Measurements from ENCODE around the gene ZNF780B. TPM values are rescaled to one million over a fixed set of nuclear protein-coding genes. Genes with fewer than 3 reads are reported as not detected.

The ZNF780B gene
- total RNA-seq: 7.8 and 9.8 TPM in 2 replicates
- 4.7 TPM for polyA plus RNA-seq (2012)

GRCh38 chr19:40055832-40056504 lies at the start of gene ZNF780B:
TSS of gene ZNF780B (minus strand) at chr19:40056231. CDS start at chr19:40050332, 5,899 bp downstream.
- peak; percentile 70 for DNase-seq (ENCODE audit: low read depth)

GRCh38 chr19:40104754-40105153 lies 48.7 kb upstream of the ZNF780B start:
- no peak for DNase-seq (ENCODE audit: low read depth)

- no peak for DNase-seq (ENCODE audit: low read depth)
Observed at GRCh38 chr19:40103600-40103999, 47.6 kb upstream of the ZNF780B start.

- no peak for DNase-seq (ENCODE audit: low read depth)
Observed at GRCh38 chr19:40101813-40102212, 45.8 kb upstream of the ZNF780B start.

GRCh38 chr19:40093416-40093815 lies 37.4 kb upstream of the ZNF780B start:
- DNase-seq (ENCODE audit: low read depth): no peak

GRCh38 chr19:40091205-40092129 lies 35.4 kb upstream of the ZNF780B start:
- DNase-seq (ENCODE audit: low read depth): no peak

- peak; percentile 82 for DNase-seq (ENCODE audit: low read depth)
Observed at GRCh38 chr19:40090241-40091204, 34.5 kb upstream of the ZNF780B start, which contains the start of gene ZNF780A. TSS of gene ZNF780A (minus strand) at chr19:40090943. CDS start at chr19:40084753, 6,190 bp downstream.

GRCh38 chr19:40089462-40089861 lies 33.4 kb upstream of the ZNF780B start:
- peak; percentile 26 for DNase-seq (ENCODE audit: low read depth)

- no peak for DNase-seq (ENCODE audit: low read depth)
Observed at GRCh38 chr19:40088299-40089047, 32.4 kb upstream of the ZNF780B start.

- DNase-seq (ENCODE audit: low read depth): no peak
Observed at GRCh38 chr19:40084948-40085347, 28.9 kb upstream of the ZNF780B start.

GRCh38 chr19:40081411-40081810 lies 25.4 kb upstream of the ZNF780B start:
- no peak for DNase-seq (ENCODE audit: low read depth)

- DNase-seq (ENCODE audit: low read depth): no peak
Observed at GRCh38 chr19:40080289-40080688, 24.3 kb upstream of the ZNF780B start.

GRCh38 chr19:40078377-40078776 lies 22.3 kb upstream of the ZNF780B start:
- DNase-seq (ENCODE audit: low read depth): no peak

GRCh38 chr19:40070058-40070457 lies 14.0 kb upstream of the ZNF780B start:
- no peak for DNase-seq (ENCODE audit: low read depth)

GRCh38 chr19:40059624-40060023 lies 3.6 kb upstream of the ZNF780B start:
- DNase-seq (ENCODE audit: low read depth): no peak

GRCh38 chr19:40057166-40057565 lies 1.1 kb upstream of the ZNF780B start:
- no peak for DNase-seq (ENCODE audit: low read depth)

- no peak for DNase-seq (ENCODE audit: low read depth)
Observed at GRCh38 chr19:40056505-40056904, 474 bp upstream of the ZNF780B start.

- DNase-seq (ENCODE audit: low read depth): no peak
Observed at GRCh38 chr19:40055049-40055448, 982 bp downstream of the ZNF780B start.

GRCh38 chr19:40054632-40055031 lies 1.4 kb downstream of the ZNF780B start:
- DNase-seq (ENCODE audit: low read depth): no peak

GRCh38 chr19:40053491-40053890 lies 2.5 kb downstream of the ZNF780B start:
- DNase-seq (ENCODE audit: low read depth): no peak
